ENCODE data around the gene SLC6A9.

The SLC6A9 gene

GRCh38 chr1:44019466-44019948 lies 11.8 kb downstream of the SLC6A9 start:
- whole genome bisulfite sequencing: 92% methylated on average over 13 of the region's 13 CpGs
- Histone ChIP-seq H3K23ac (ENCODE audit: low read length in 2 of 2) (no peak overlapping the region), H3K79me1 (replicated peaks; ENCODE audit: low read length, poor library complexity, severe bottlenecking) (no peaks in the 10 kb centered on the region), H4K8ac (ENCODE audit: low read length) (no peak overlapping the region), H3K9ac (ENCODE audit: low read length) (no peak overlapping the region), H3K4me2 (ENCODE audit: low read length, poor library complexity, severe bottlenecking) (no peak overlapping the region), H2BK5ac (ENCODE audit: low read depth, low read length, poor library complexity, severe bottlenecking) (no peak overlapping the region), H2BK120ac (ENCODE audit: low read depth, low read length) (no peak overlapping the region), H2AFZ (ENCODE audit: low read depth, low read length) (no peak overlapping the region), H2BK12ac (ENCODE audit: low read length in 2 of 2) (no peak overlapping the region), H3K27me3 (ENCODE audit: control insufficient read depth in 1 of 2, insufficient read depth in 1 of 2, low read length in 2 of 2) (peaks cover 0 to 4% of the 10 kb centered on the region in 2 experiments), H3K36me3 (ENCODE audit: control insufficient read depth in 1 of 2, insufficient read depth in 2 of 2, low read depth in 1 of 2, low read length in 2 of 2) (peaks cover 0 to 65% of the 10 kb centered on the region in 2 experiments), H2BK15ac (ENCODE audit: low read depth, poor library complexity, severe bottlenecking) (no peak overlapping the region), H3K9me3 (ENCODE audit: control insufficient read depth, low read length) (no peaks in the 10 kb centered on the region), H3K4ac (ENCODE audit: low read depth in 1 of 2, low read length in 2 of 2) (no peak overlapping the region), H3K4me3 (ENCODE audit: insufficient read depth in 1 of 2, low read depth in 1 of 2, low read length in 2 of 2) (no peak overlapping the region), H4K91ac (ENCODE audit: low read length) (peak overlapping the region; percentile 43), H3K27ac (ENCODE audit: low read length, poor library complexity, severe bottlenecking) (no peak overlapping the region), H3K18ac (ENCODE audit: low read depth in 1 of 2, low read length in 2 of 2) (no peak overlapping the region), H2AK5ac (ENCODE audit: low read length, severe bottlenecking) (no peak overlapping the region), H3K4me1 (ENCODE audit: control insufficient read depth, insufficient read depth, low read depth, low read length) (peaks cover 1% of the 10 kb centered on the region), H3K14ac (ENCODE audit: low read length in 2 of 2) (no peak overlapping the region)
- DNase-seq: no peak

- H2BK12ac ChIP-seq (ENCODE audit: low read length in 2 of 2): no peak overlapping the region
- no peak overlapping the region for H3K18ac ChIP-seq (ENCODE audit: low read depth in 1 of 2, low read length in 2 of 2)
- 95% methylated on average over 14 of the region's 20 CpGs for WGBS
- no peaks in the 10 kb centered on the region for H3K9me3 ChIP-seq (ENCODE audit: control insufficient read depth, low read length)
- H2AK5ac ChIP-seq (ENCODE audit: low read length, severe bottlenecking): no peak overlapping the region
- H3K14ac ChIP-seq (ENCODE audit: low read length in 2 of 2): no peak overlapping the region
- no peak overlapping the region for H2BK5ac ChIP-seq (ENCODE audit: low read depth, low read length, poor library complexity, severe bottlenecking)
- H3K36me3 ChIP-seq (ENCODE audit: control insufficient read depth in 1 of 2, insufficient read depth in 2 of 2, low read depth in 1 of 2, low read length in 2 of 2): peaks cover 0 to 50% of the 10 kb centered on the region in 2 experiments
- H3K23ac ChIP-seq (ENCODE audit: low read length in 2 of 2): peak overlapping the region in 1 of 2 experiments; percentile 9
- H3K4ac ChIP-seq (ENCODE audit: low read depth in 1 of 2, low read length in 2 of 2): no peak overlapping the region
- H3K27me3 ChIP-seq (ENCODE audit: control insufficient read depth in 1 of 2, insufficient read depth in 1 of 2, low read length in 2 of 2): peaks cover 0 to 4% of the 10 kb centered on the region in 2 experiments
- peak overlapping the region; percentile 23 for H2BK15ac ChIP-seq (ENCODE audit: low read depth, poor library complexity, severe bottlenecking)
- H4K91ac ChIP-seq (ENCODE audit: low read length): peak overlapping the region; percentile 18
- H3K4me3 ChIP-seq (ENCODE audit: insufficient read depth in 1 of 2, low read depth in 1 of 2, low read length in 2 of 2): no peak overlapping the region
- peaks cover 1% of the 10 kb centered on the region for H3K4me1 ChIP-seq (ENCODE audit: control insufficient read depth, insufficient read depth, low read depth, low read length)
- no peak overlapping the region for H2AFZ ChIP-seq (ENCODE audit: low read depth, low read length)
- H3K4me2 ChIP-seq (ENCODE audit: low read length, poor library complexity, severe bottlenecking): no peak overlapping the region
- no peak for DNase-seq
- no peak overlapping the region for H2BK120ac ChIP-seq (ENCODE audit: low read depth, low read length)
- no peak overlapping the region for H4K8ac ChIP-seq (ENCODE audit: low read length)
- H3K9ac ChIP-seq (ENCODE audit: low read length): no peak overlapping the region
- no peak overlapping the region for H3K27ac ChIP-seq (ENCODE audit: low read length, poor library complexity, severe bottlenecking)
- no peaks in the 10 kb centered on the region for H3K79me1 ChIP-seq (replicated peaks; ENCODE audit: low read length, poor library complexity, severe bottlenecking)
Measured at GRCh38 chr1:44016890-44017400, 14.3 kb downstream of the SLC6A9 start.

GRCh38 chr1:44016041-44016889 lies 15.0 kb downstream of the SLC6A9 start:
- Histone ChIP-seq H3K9me3 (ENCODE audit: control insufficient read depth, low read length) (no peaks in the 10 kb centered on the region), H3K9ac (ENCODE audit: low read length) (no peak overlapping the region), H3K18ac (ENCODE audit: low read depth in 1 of 2, low read length in 2 of 2) (no peak overlapping the region), H2BK120ac (ENCODE audit: low read depth, low read length) (no peak overlapping the region), H3K23ac (ENCODE audit: low read length in 2 of 2) (no peak overlapping the region), H4K91ac (ENCODE audit: low read length) (no peak overlapping the region), H2AFZ (ENCODE audit: low read depth, low read length) (no peak overlapping the region), H3K27ac (ENCODE audit: low read length, poor library complexity, severe bottlenecking) (no peak overlapping the region), H2BK12ac (ENCODE audit: low read length in 2 of 2) (no peak overlapping the region), H2BK15ac (ENCODE audit: low read depth, poor library complexity, severe bottlenecking) (no peak overlapping the region), H3K4me2 (ENCODE audit: low read length, poor library complexity, severe bottlenecking) (no peak overlapping the region), H3K36me3 (ENCODE audit: control insufficient read depth in 1 of 2, insufficient read depth in 2 of 2, low read depth in 1 of 2, low read length in 2 of 2) (peaks cover 0 to 43% of the 10 kb centered on the region in 2 experiments), H3K14ac (ENCODE audit: low read length in 2 of 2) (no peak overlapping the region), H3K4ac (ENCODE audit: low read depth in 1 of 2, low read length in 2 of 2) (peak overlapping the region in 1 of 2 experiments; percentile 3), H2AK5ac (ENCODE audit: low read length, severe bottlenecking) (no peak overlapping the region), H3K27me3 (ENCODE audit: control insufficient read depth in 1 of 2, insufficient read depth in 1 of 2, low read length in 2 of 2) (peaks cover 0 to 4% of the 10 kb centered on the region in 2 experiments), H3K4me3 (ENCODE audit: insufficient read depth in 1 of 2, low read depth in 1 of 2, low read length in 2 of 2) (no peak overlapping the region), H3K79me1 (replicated peaks; ENCODE audit: low read length, poor library complexity, severe bottlenecking) (no peaks in the 10 kb centered on the region), H2BK5ac (ENCODE audit: low read depth, low read length, poor library complexity, severe bottlenecking) (no peak overlapping the region), H4K8ac (ENCODE audit: low read length) (no peak overlapping the region), H3K4me1 (ENCODE audit: control insufficient read depth, insufficient read depth, low read depth, low read length) (peaks cover 1% of the 10 kb centered on the region)
- no peak for DNase-seq
- 91% methylated on average over 20 of the region's 20 CpGs for WGBS

DNA sequence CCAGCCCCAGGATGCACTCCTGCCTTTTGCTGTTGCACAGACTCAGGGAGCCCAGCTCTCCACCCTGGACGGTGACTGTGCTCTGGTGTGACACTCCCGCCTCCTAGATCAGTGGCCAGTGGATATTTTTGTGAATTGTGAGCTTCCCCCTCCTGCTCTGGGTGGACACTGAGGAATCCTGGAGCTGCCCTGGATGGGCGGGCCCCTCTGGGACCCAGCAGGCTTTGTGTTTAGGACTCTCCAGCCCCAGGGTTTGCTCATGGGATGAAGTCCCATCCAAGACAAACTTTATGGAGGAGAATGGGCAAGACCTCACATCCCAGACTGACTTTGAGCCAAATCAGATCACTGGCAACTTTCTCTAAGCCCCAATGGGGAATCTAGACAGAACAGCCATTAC lies 16.1 kb downstream of the SLC6A9 start:
- Histone ChIP-seq H3K4ac (ENCODE audit: low read depth in 1 of 2, low read length in 2 of 2) (no peak overlapping the region), H3K9me3 (ENCODE audit: control insufficient read depth, low read length) (no peaks in the 10 kb centered on the region), H2BK12ac (ENCODE audit: low read length in 2 of 2) (no peak overlapping the region), H2AFZ (ENCODE audit: low read depth, low read length) (no peak overlapping the region), H4K8ac (ENCODE audit: low read length) (no peak overlapping the region), H3K27me3 (ENCODE audit: control insufficient read depth in 1 of 2, insufficient read depth in 1 of 2, low read length in 2 of 2) (peaks cover 0 to 4% of the 10 kb centered on the region in 2 experiments), H3K4me1 (ENCODE audit: control insufficient read depth, insufficient read depth, low read depth, low read length) (no peaks in the 10 kb centered on the region), H3K4me3 (ENCODE audit: insufficient read depth in 1 of 2, low read depth in 1 of 2, low read length in 2 of 2) (no peak overlapping the region), H3K36me3 (ENCODE audit: control insufficient read depth in 1 of 2, insufficient read depth in 2 of 2, low read depth in 1 of 2, low read length in 2 of 2) (peaks cover 0 to 35% of the 10 kb centered on the region in 2 experiments), H3K14ac (ENCODE audit: low read length in 2 of 2) (no peak overlapping the region), H3K4me2 (ENCODE audit: low read length, poor library complexity, severe bottlenecking) (no peak overlapping the region), H2BK15ac (ENCODE audit: low read depth, poor library complexity, severe bottlenecking) (no peak overlapping the region), H3K27ac (ENCODE audit: low read length, poor library complexity, severe bottlenecking) (no peak overlapping the region), H2BK5ac (ENCODE audit: low read depth, low read length, poor library complexity, severe bottlenecking) (no peak overlapping the region), H4K91ac (ENCODE audit: low read length) (no peak overlapping the region), H2AK5ac (ENCODE audit: low read length, severe bottlenecking) (no peak overlapping the region), H3K79me1 (replicated peaks; ENCODE audit: low read length, poor library complexity, severe bottlenecking) (no peaks in the 10 kb centered on the region), H3K9ac (ENCODE audit: low read length) (no peak overlapping the region), H3K18ac (ENCODE audit: low read depth in 1 of 2, low read length in 2 of 2) (no peak overlapping the region), H3K23ac (ENCODE audit: low read length in 2 of 2) (no peak overlapping the region), H2BK120ac (ENCODE audit: low read depth, low read length) (no peak overlapping the region)
- DNase-seq: no peak
- WGBS: 81% methylated on average over 3 of the region's 3 CpGs

Data from mesenchymal stem cell (in vitro differentiated cells and primary cell).